Suprapubic skin (tissue), 3 donors: ENCODE measurements around the gene RALGPS2.

Experiments used
- CTCF ChIP-seq, 2 donors: fragments of 200-600 bp in 1 of 2; fragments of 450-650 bp in 1 of 2; sonication (generic) in 1 of 2; IDR thresholded peaks; one replicate each; pipeline ENCODE4 v1.5.1; 2016 to 2019; ENCODE audit warnings: antibody characterized with exemption in 2 of 2, mild to moderate bottlenecking in 1 of 2, moderate library complexity in 1 of 2
- POLR2A ChIP-seq, 2 donors: fragments of 450-650 bp; IDR thresholded peaks; one replicate each; pipeline ENCODE4 v1.6.1; 2017; ENCODE audit warnings: antibody characterized with exemption in 2 of 2, mild to moderate bottlenecking in 2 of 2, moderate library complexity in 2 of 2

- no peak for TF ChIP-seq CTCF (IDR thresholded peaks at IDR 0.05)
- no peak for TF ChIP-seq POLR2A (IDR thresholded peaks at IDR 0.05)
Measured at GRCh38 chr1:178910023-178910422, 185.0 kb downstream of the RALGPS2 start.
